GM18951 (cell line): ENCODE results near the gene MACO1.

Experiments used
- POLR2A ChIP-seq: IDR thresholded peaks from 4 replicates; pipeline ENCODE4 v1.6.1; 2011; ENCODE audit warnings: mild to moderate bottlenecking; ENCODE audit not compliant: insufficient read length, insufficient read depth; ENCODE audit errors: extremely low read depth
- in situ Hi-C: fragments of 300-500 bp; cut with MboI; formaldehyde crosslinking; loops from one replicate; pipeline ENCODE4 v1.12.0; 2022; ENCODE audit warnings: low sequenced_read_pairs, mixed read lengths, inconsistent platforms; ENCODE audit not compliant: unreplicated experiment

MACO1 gene

DNA sequence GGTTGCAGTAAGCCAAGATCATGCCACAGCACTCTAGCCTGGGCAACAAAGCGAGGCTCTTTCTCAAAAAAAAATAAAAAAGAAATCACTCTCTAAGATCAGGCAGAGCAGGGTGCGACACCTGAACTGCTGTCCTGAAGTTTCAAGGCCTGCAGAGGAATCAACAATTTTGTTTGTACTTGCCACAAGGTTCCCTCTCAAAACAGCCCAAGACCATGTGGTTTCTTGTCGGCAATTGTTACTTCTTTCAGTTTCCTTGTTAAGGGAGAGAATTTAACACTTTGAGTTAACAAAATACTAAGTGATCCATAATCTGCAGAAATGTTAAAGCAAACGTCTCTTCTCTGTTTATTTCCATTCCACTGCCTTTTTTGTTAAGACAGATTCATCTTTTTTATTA lies 36.5 kb downstream of the MACO1 start:
- in situ Hi-C loops = no loop called here
- TF ChIP-seq POLR2A = no peak

DNA sequence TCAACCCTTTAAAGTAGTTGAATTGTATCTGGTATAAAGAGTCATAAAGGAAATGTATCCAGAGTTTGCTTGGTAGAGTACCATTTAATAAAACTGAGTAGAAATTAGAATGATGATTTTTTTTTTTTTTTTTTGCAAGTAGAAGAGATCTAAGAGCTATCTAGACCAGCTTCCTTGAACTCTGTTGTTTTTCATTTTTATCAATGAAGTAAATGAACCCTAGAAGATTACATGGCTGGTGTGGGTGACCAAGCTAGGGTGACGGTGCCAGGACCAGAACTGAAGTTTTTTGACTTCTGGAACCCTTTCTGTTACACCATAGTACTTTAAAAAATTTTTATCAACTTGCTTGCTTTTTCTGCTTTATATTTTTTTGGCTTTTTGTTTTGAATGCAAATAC lies 36.9 kb downstream of the MACO1 start:
- in situ Hi-C loops = no loop called here
- TF ChIP-seq POLR2A = no peak

DNA sequence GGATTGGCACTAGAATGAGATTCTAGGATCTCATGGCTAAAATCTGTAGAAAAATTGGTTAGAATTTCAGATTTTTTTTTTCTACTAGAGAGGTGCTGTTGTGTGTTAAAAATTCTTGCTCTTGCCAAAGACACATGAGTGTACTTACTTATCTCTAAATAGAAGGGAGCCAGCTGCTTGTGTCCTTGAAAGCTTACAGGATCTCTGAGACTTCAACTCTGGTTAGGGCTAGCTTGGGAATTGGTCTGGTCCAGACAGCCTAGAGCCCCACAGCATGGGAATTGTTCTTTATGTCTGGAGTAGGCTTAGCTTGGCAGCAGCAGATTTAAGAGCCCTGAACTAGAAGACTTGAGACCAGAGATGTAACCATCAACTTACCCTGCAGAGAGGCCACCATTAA lies 37.3 kb downstream of the MACO1 start:
- in situ Hi-C loops = no loop called here
- no peak for TF ChIP-seq POLR2A

DNA sequence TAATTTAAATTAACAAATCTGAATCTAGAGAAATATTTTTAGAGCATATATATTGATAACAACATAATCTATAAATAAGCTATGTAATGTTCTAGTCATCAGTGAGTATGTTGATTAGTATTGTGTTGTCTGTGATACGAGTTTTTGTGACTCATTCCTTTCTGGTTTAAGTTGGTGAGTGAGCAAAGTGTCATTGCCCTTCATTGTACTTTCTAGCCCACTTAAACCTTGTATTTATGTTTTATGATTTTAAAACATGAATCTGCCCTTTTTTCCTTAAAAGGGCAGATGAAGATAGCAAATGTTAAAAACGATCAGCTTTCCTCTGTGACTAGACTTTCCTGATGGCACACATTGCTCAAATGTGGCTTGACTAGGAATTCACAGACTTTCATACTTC lies 38.5 kb downstream of the MACO1 start:
- no peak for TF ChIP-seq POLR2A
- in situ Hi-C loops = no loop called here

DNA sequence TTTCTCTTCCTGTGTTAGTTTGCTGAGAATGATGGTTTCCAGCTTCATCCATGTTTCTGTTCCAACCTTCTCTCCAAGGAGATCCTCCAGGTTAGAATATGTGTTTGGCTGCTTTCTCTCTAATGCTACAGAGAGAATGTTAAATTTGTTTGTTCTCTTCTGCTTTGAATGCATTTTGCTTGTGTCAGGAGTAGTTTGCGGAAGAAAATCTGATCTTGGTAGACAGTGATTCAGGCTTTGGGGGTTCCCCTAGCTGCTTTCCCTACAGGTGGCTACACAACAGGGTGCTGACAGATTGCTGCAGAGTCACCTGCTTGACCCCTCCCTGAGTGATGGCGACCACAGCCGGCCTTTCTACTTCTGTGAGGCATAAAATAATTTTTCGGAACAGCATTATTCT lies 41.8 kb downstream of the MACO1 start:
- in situ Hi-C loops = no loop called here
- TF ChIP-seq POLR2A = no peak

DNA sequence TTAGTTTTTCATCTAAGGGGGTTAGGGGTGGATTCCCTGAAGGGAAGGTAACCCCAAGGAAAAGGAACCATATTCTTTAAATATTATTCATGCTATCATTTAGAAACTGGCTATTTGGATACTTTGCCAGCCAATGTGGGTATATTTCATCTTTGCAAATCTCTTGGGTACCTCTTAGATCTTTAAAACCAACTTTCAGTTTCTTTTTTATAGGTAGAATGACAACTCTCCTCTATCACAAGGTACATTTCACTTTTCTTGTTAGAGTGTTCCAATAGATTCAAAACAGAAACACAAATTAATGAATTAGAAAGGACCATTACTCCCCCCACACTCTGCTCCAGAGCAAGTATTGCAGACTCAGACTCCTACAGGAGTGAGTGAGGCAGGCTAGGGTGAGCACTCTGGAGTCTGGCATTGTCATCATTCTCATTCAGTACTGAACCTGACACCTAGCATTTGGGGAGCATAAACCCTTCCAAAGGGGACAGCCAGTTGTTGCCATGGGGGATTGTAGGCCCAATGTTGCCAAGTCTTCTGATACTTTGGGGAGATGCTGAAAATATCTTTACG lies 43.0 kb downstream of the MACO1 start:
- in situ Hi-C loops = no loop called here
- TF ChIP-seq POLR2A = no peak

DNA sequence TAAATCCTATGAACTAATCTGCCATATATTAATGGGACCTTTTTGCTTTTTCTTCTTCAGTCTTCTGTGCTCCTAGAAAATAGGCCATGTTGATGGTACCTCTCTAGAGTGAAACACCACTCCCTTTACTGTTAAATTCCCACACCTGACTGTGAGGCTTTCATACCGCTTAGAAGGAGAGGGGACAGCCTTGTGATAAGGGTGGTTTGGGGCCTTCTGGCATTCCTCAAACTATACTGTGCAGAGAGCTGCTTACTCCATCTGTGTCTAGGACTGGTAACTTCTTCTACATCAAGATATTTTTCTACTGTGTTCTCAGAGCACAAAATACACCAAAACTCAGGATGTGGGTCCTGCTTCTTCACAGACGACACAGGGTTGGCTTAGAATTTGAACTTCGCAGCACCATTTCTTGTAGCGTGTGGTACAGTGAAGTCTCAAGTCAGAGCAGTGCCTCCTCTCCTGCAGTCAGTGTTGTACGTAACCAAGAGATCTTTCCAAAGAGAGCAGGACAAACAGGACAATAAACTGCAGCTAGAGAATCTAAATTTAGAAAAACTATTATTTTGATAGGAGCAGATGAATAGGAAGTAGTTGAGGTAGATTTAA lies 43.8 kb downstream of the MACO1 start:
- no peak for TF ChIP-seq POLR2A
- in situ Hi-C loops = no loop called here

DNA sequence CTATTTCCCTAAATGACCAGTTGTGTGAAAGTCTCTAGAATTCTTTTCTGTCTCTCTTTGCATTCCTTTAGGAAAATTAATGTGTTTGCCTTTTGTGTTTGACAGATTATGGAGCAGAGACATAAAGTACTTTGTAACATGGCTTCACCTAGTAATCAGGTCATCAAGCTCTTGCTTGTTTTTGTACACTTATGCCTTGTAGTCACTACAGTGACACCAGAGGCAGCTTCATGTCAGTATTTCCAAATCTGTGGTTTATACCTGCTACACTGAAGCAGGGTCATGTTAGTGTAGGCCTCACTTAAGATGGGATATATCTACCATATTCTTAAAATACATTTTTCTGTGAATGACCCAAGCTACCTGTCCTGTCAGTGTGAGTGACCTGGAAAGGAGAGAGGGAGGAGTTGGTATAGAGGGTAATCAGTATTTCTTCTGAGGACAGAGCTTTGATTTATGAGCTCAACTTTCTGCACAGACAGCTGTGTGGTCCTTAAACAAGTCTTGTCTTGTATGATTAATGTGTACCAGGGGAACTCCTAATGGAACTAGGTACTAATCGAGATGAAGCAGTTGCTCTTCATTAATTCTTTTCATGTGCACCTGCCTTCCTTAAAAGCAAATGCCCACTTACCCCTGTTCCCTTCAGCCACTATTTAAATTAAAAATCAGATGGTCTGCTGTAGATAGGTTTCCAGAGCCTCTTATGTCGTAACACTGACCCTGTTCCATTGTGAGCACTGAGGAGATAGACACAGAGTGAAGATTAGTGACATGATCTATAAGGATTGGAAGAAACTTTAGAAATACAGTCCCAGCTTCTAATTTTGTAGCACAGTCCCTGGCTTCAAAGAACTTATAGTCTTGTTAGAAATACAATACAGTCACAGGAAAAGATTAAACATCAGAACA lies 45.7 kb downstream of the MACO1 start:
- in situ Hi-C loops = no loop called here
- no peak for TF ChIP-seq POLR2A

DNA sequence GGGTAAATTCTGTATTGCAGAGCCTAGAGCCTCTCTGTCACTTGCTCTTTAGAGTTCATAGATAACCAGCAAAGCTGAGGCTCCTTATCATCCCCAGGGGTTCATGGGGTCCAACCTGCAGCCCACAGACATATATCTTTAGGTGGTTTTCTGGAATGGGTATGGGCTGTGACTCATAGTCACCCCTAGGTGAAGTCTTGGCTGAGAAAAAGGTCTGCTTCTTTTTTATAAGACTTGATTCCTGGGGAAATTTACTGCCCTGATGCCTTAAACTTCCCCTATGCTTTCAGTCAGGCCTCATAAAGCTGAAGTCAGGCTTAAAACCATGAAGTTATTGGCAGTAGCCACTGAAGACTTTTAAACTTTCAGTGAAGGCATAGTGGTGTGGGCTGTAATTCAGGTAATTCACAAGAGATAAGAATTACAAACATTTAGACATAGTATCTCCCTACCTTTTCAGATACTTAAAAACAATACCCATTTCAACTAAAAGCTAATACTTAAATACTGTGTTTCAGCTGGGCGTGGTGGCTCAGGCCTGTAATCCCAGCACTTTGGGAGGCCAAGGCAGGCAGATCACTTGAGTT lies 46.8 kb downstream of the MACO1 start:
- in situ Hi-C loops = no loop called here
- TF ChIP-seq POLR2A = no peak

DNA sequence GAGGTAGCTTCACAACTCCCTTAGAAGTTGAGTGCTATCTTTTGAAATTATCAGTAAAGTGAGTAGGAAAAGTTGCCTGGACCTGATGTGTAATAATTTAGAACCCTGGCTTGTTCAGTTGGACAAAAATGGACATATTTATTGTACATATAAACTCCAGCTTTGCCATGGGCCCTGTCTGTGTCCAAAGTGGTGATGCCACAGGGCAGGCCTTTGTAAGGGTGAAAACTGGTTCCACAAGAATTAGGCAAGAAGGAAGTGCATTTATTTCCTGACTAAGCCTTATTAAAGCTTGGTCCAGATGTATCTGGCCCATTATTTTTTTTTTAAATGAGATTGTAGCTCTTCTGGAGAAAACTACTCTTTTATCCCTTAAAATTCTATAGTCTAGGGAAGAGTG lies 47.9 kb downstream of the MACO1 start:
- TF ChIP-seq POLR2A = no peak

DNA sequence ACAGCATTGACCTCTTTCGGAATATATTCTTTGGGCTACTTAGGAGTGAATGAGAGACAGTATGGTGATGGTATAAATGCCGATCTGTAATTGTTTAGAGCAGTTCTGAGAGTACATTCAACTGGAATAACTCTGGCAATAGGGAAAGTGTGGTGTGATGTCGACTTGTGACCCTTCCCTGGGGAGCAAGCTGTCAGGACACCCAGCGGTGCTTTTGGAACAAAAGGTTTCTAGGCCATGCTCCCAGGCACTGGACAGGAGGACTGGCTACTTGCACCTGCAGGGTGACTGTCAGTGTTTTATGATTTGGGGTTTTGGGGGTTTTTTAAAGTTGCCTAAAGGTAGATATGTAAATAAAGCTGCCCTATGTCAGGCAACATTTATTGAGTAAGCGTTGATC lies 50.9 kb downstream of the MACO1 start:
- TF ChIP-seq POLR2A = no peak
- in situ Hi-C loops = no loop called here

More for the DNA sequence above, 47.9 kb downstream of the MACO1 start:
- in situ Hi-C loops = no loop called here

DNA sequence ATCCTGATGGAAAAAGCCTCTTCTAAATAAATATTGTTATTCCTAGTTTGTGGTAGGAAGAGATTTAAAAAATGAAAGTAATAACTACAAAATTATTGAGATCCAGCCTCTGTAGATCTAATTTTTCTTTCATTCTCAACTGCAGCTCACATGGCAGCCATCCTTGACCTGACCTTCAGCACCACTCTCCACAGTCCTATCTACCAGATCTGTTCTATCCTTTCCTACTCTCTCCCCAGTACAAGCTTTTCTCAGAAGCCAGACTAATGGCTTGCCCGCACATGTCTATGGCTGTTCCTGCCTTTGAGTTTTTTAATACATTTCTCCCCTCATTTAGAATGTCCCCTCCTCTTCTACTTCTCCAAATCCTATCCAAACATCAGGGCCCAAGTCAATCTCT lies 51.5 kb downstream of the MACO1 start:
- no peak for TF ChIP-seq POLR2A
- in situ Hi-C loops = no loop called here

DNA sequence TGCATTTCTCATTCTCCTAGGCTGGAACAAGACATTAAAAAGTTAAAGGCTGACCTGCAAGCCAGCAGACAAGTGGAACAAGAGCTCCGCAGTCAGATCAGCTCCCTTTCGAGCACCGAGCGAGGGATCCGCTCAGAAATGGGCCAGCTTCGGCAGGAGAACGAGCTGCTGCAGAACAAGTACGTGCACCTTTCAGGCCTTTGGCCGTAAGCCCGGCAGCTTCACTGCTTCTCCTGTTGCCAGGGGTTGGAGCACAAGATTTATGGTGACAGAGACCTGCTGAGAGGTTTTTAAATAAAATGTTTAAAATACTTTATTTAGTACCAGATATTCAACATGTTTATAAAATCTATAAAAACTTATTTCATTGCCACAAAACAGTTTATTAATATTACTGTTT lies 53.4 kb downstream of the MACO1 start:
- in situ Hi-C loops = no loop called here
- TF ChIP-seq POLR2A = no peak
